Neural progenitor cell (in vitro differentiated cells): ENCODE results near the gene FMNL2.

Experiments
- CTCF ChIP-seq: fragments of 200-600 bp; sonication (generic); IDR thresholded peaks from 2 replicates; pipeline ENCODE4 v1.5.1; 2017; ENCODE audit warnings: antibody characterized with exemption, mild to moderate bottlenecking
- EZH2phosphoT487 ChIP-seq: fragments of 200-600 bp; sonication (generic); IDR thresholded peaks from 2 replicates; pipeline ENCODE4 v1.6.1; 2017; ENCODE audit warnings: antibody characterized with exemption

- TF ChIP-seq EZH2phosphoT487 (no peak), CTCF (no peak)
Measured at GRCh38 chr2:152335726-152336118, 748 bp downstream of the FMNL2 start.
